Measurements from ENCODE around the gene REV3L.
"Not testable (repeated sequence)": the region's sequence is repeated elsewhere in the genome, so short reads cannot be mapped to it uniquely, and the experiment has no call there.

REV3L gene

GRCh38 chr6:111521497-111522270, 38.7 kb upstream of the REV3L start:
- Histone ChIP-seq H3K27me3 (ENCODE audit: control insufficient read depth, insufficient read depth, low read length) (no peaks in the 10 kb centered on the region), H3K4me2 (ENCODE audit: low read length) (no peak overlapping the region), H3K4me3 (ENCODE audit: low read length) (no peak overlapping the region), H3K36me3 (ENCODE audit: insufficient read depth, low read length) (no peaks in the 10 kb centered on the region), H3K4me1 (ENCODE audit: control insufficient read depth, insufficient read depth, low read length) (no peaks in the 10 kb centered on the region), H3K9ac (ENCODE audit: low read depth, low read length) (no peak overlapping the region), H3K9me3 (replicated peaks; ENCODE audit: low read length) (no peaks in the 10 kb centered on the region)

GRCh38 chr6:111520524-111520923, 37.5 kb upstream of the REV3L start:
- Histone ChIP-seq H3K4me3 (ENCODE audit: low read length) (no peak overlapping the region), H3K27me3 (ENCODE audit: control insufficient read depth, insufficient read depth, low read length) (no peaks in the 10 kb centered on the region), H3K4me1 (ENCODE audit: control insufficient read depth, insufficient read depth, low read length) (no peaks in the 10 kb centered on the region), H3K4me2 (ENCODE audit: low read length) (no peak overlapping the region), H3K9me3 (replicated peaks; ENCODE audit: low read length) (no peaks in the 10 kb centered on the region), H3K9ac (ENCODE audit: low read depth, low read length) (no peak overlapping the region), H3K36me3 (ENCODE audit: insufficient read depth, low read length) (no peaks in the 10 kb centered on the region)

GRCh38 chr6:111517965-111518364, 34.9 kb upstream of the REV3L start:
- Histone ChIP-seq H3K4me3 (ENCODE audit: low read length) (no peak overlapping the region), H3K27me3 (ENCODE audit: control insufficient read depth, insufficient read depth, low read length) (no peaks in the 10 kb centered on the region), H3K4me1 (ENCODE audit: control insufficient read depth, insufficient read depth, low read length) (no peaks in the 10 kb centered on the region), H3K9me3 (replicated peaks; ENCODE audit: low read length) (no peaks in the 10 kb centered on the region), H3K36me3 (ENCODE audit: insufficient read depth, low read length) (no peaks in the 10 kb centered on the region), H3K4me2 (ENCODE audit: low read length) (no peak overlapping the region), H3K9ac (ENCODE audit: low read depth, low read length) (no peak overlapping the region)

DNA sequence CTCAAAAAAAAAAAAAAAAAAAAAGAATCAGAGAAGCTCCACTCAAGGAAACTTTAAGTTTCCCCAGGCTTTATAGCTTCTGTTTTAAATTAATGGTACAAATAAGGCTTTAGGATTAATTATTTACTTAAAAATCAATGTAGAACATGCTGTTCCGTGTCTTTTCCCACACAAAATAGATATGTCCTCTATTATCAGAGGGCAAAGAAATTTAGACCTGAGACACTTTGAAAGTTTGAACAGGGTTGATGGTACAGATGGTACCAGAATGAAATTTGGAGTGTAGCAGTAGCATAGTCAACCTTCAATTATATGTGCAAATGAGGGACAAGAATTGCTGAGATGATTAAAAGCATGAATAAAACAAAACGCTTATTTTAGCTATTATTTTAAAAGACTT, 32.2 kb upstream of the REV3L start:
- Histone ChIP-seq H3K36me3 (ENCODE audit: insufficient read depth, low read length) (no peaks in the 10 kb centered on the region), H3K9me3 (replicated peaks; ENCODE audit: low read length) (no peaks in the 10 kb centered on the region), H3K9ac (ENCODE audit: low read depth, low read length) (no peak overlapping the region), H3K4me1 (ENCODE audit: control insufficient read depth, insufficient read depth, low read length) (no peaks in the 10 kb centered on the region), H3K27me3 (ENCODE audit: control insufficient read depth, insufficient read depth, low read length) (no peaks in the 10 kb centered on the region), H3K4me3 (ENCODE audit: low read length) (no peak overlapping the region), H3K4me2 (ENCODE audit: low read length) (no peak overlapping the region)

DNA sequence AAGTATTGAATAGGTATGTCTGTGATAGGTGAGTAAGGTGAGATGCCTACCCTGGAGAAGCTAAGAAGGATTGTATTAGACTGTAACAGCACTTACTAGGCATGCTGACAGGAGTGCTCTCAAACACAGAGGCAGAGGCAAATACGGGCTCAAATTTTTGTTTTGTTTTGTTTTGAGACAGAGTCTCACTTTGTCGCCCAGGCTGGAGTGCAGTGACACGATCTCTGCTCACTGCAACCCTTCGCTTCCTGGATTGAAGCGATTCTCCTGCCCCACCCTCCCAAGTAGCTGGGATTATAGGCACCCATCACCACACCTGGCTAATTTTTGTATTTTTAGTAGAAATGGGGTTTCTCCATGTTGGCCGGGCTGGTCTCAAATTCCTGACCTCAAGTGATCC, 31.5 kb upstream of the REV3L start:
- not testable (repeated sequence) for H3K9me3 ChIP-seq (replicated peaks; ENCODE audit: low read length); H3K36me3 ChIP-seq (ENCODE audit: insufficient read depth, low read length); H3K4me2 ChIP-seq (ENCODE audit: low read length); H3K4me3 ChIP-seq (ENCODE audit: low read length); H3K4me1 ChIP-seq (ENCODE audit: control insufficient read depth, insufficient read depth, low read length); H3K9ac ChIP-seq (ENCODE audit: low read depth, low read length); H3K27me3 ChIP-seq (ENCODE audit: control insufficient read depth, insufficient read depth, low read length)

DNA sequence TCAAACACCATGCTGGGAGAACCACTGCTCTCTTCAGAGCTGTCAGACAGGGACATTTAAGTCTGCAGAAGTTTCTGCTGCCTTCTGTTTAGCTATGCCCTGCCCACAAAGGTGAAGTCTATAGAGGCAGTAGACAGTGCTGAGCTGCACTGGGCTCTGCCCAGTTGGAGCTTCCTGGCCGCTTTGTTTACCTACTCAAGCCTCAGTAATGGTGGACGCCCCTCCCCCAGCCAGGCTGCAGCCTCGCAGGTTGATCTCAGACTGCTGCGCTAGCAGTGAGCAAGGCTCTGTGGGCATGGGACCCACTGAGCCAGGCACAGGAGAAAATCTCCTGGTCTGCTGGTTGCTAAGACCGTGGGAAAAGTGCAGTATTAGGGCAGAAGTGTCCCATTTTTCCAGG, 24.2 kb upstream of the REV3L start:
- not testable (repeated sequence) for H3K36me3 ChIP-seq (ENCODE audit: insufficient read depth, low read length); H3K27me3 ChIP-seq (ENCODE audit: control insufficient read depth, insufficient read depth, low read length)

DNA sequence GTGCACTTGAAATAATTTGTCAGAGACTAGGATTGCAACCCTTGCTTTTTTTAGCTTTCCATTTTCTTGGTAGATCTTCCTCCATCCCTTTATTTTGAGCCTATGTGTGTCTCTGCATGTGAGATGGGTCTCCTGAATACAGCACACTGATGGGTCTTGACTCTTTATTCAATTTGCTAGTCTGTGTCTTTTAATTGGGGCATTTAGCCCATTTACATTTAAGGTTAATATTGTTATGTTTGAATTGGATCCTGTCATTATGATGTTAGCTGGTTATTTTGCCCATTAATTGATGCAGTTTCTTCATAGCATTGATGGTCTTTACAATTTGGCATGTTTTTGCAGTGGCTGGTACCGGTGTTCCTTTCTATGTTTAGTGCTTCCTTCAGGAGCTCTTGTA, 22.5 kb upstream of the REV3L start:
- H3K9me3 ChIP-seq (replicated peaks; ENCODE audit: low read length); H3K9ac ChIP-seq (ENCODE audit: low read depth, low read length); H3K4me3 ChIP-seq (ENCODE audit: low read length); H3K4me2 ChIP-seq (ENCODE audit: low read length); H3K27me3 ChIP-seq (ENCODE audit: control insufficient read depth, insufficient read depth, low read length); H3K36me3 ChIP-seq (ENCODE audit: insufficient read depth, low read length); H3K4me1 ChIP-seq (ENCODE audit: control insufficient read depth, insufficient read depth, low read length): not testable (repeated sequence)

More for the DNA sequence above, 24.2 kb upstream of the REV3L start:
- not testable (repeated sequence) for H3K9me3 ChIP-seq (replicated peaks; ENCODE audit: low read length); H3K4me2 ChIP-seq (ENCODE audit: low read length); H3K9ac ChIP-seq (ENCODE audit: low read depth, low read length); H3K4me1 ChIP-seq (ENCODE audit: control insufficient read depth, insufficient read depth, low read length); H3K4me3 ChIP-seq (ENCODE audit: low read length)

DNA sequence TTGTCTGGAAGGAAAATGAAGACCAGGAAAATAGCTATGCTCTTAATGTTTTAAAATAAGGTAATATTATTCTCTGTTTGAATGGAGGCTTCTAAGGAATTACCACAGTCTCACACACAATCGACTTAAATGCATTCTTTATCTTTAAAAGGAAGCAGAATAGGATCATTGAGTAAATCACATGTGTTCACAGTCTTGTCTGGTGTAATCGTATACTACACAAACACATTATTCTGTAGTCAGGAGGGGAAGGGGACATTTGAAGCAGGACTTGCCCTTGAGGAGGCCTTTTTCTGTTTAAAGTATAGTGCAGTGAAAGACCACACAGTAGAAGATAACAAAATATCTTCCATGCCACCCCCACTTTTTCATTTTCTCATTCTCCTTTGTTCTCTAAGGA, 20.6 kb upstream of the REV3L start:
- Histone ChIP-seq H3K4me3 (ENCODE audit: low read length) (no peak overlapping the region), H3K4me1 (ENCODE audit: control insufficient read depth, insufficient read depth, low read length) (no peaks in the 10 kb centered on the region), H3K9me3 (replicated peaks; ENCODE audit: low read length) (no peaks in the 10 kb centered on the region), H3K9ac (ENCODE audit: low read depth, low read length) (no peak overlapping the region), H3K27me3 (ENCODE audit: control insufficient read depth, insufficient read depth, low read length) (no peaks in the 10 kb centered on the region), H3K36me3 (ENCODE audit: insufficient read depth, low read length) (no peaks in the 10 kb centered on the region), H3K4me2 (ENCODE audit: low read length) (no peak overlapping the region)

- no peaks in the 10 kb centered on the region for H3K4me1 ChIP-seq (ENCODE audit: control insufficient read depth, insufficient read depth, low read length)
- no peaks in the 10 kb centered on the region for H3K36me3 ChIP-seq (ENCODE audit: insufficient read depth, low read length)
- no peak overlapping the region for H3K4me3 ChIP-seq (ENCODE audit: low read length)
- H3K9ac ChIP-seq (ENCODE audit: low read depth, low read length): no peak overlapping the region
- H3K27me3 ChIP-seq (ENCODE audit: control insufficient read depth, insufficient read depth, low read length): no peaks in the 10 kb centered on the region
- no peaks in the 10 kb centered on the region for H3K9me3 ChIP-seq (replicated peaks; ENCODE audit: low read length)
- H3K4me2 ChIP-seq (ENCODE audit: low read length): no peak overlapping the region
These were observed 20.2 kb upstream of the REV3L start for GRCh38 chr6:111503194-111503593.

DNA sequence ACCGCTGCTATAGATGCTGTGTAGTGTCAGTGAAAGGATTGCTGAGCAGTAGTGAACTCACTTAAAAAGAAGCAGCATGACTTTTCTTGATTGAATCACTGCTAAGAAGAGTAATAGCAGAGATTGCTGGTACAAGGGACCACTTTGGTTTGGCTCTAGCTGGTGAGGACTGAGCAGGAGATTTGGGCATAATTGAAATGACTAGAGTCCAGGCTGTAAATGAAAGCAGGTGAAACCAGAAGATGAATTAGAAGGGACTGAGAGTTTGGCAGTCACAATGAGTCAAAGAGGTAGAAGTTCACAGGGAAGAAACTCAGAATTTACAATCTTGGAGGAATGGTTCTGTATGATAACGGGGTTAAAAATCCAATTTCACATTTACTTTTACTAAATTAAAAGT, 19.1 kb upstream of the REV3L start:
- H3K36me3 ChIP-seq (ENCODE audit: insufficient read depth, low read length): no peaks in the 10 kb centered on the region
- no peaks in the 10 kb centered on the region for H3K9me3 ChIP-seq (replicated peaks; ENCODE audit: low read length)
- no peak overlapping the region for H3K4me2 ChIP-seq (ENCODE audit: low read length)
- no peak overlapping the region for H3K4me3 ChIP-seq (ENCODE audit: low read length)
- H3K4me1 ChIP-seq (ENCODE audit: control insufficient read depth, insufficient read depth, low read length): no peaks in the 10 kb centered on the region
- no peak overlapping the region for H3K9ac ChIP-seq (ENCODE audit: low read depth, low read length)
- H3K27me3 ChIP-seq (ENCODE audit: control insufficient read depth, insufficient read depth, low read length): no peaks in the 10 kb centered on the region

DNA sequence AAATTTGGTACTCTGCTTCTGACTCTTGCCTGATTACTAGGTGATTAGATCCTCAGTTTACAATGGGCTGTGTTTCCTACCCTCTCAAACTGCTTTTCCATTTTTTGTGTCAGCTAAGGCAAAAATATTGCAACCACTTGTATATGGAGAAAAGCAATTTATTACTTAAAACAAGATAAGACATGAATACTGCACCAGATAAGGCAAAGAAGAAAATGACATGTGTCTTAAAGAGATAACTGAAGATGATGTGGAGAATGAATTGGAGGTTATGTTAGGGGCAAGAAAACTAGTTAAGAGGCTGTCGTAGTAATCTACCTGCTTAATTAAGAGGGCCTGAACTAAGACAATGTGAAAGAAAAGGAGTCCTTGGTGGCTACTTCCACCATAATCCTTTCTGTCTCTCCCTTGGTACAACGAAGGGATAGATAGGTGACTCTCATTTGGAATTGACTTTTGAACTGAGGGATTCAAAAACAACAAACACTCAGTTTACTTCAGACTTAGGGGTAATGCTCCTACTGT, 16.3 kb upstream of the REV3L start:
- no peaks in the 10 kb centered on the region for H3K27me3 ChIP-seq (ENCODE audit: control insufficient read depth, insufficient read depth, low read length)
- no peak overlapping the region for H3K4me3 ChIP-seq (ENCODE audit: low read length)
- no peak overlapping the region for H3K9ac ChIP-seq (ENCODE audit: low read depth, low read length)
- no peaks in the 10 kb centered on the region for H3K9me3 ChIP-seq (replicated peaks; ENCODE audit: low read length)
- H3K4me1 ChIP-seq (ENCODE audit: control insufficient read depth, insufficient read depth, low read length): no peaks in the 10 kb centered on the region
- H3K4me2 ChIP-seq (ENCODE audit: low read length): no peak overlapping the region
- H3K36me3 ChIP-seq (ENCODE audit: insufficient read depth, low read length): no peaks in the 10 kb centered on the region

- Histone ChIP-seq H3K9ac (ENCODE audit: low read depth, low read length) (no peak overlapping the region), H3K27me3 (ENCODE audit: control insufficient read depth, insufficient read depth, low read length) (no peaks in the 10 kb centered on the region), H3K4me3 (ENCODE audit: low read length) (no peak overlapping the region), H3K4me2 (ENCODE audit: low read length) (no peak overlapping the region), H3K9me3 (replicated peaks; ENCODE audit: low read length) (no peaks in the 10 kb centered on the region), H3K4me1 (ENCODE audit: control insufficient read depth, insufficient read depth, low read length) (no peaks in the 10 kb centered on the region), H3K36me3 (ENCODE audit: insufficient read depth, low read length) (no peaks in the 10 kb centered on the region)
These were observed 12.1 kb upstream of the REV3L start for GRCh38 chr6:111494951-111495635.
